GM10266 (cell line): ENCODE results near the gene MMP7.

Experiments
- DNase-seq: peaks from one replicate; pipeline ENCODE4 v3.0.0; 2012; ENCODE audit errors: extremely low spot score
- CTCF ChIP-seq: IDR thresholded peaks from 2 replicates; pipeline ENCODE4 v1.5.1; 2012; ENCODE audit warnings: mild to moderate bottlenecking, low read depth; ENCODE audit not compliant: control insufficient read depth, insufficient read depth; ENCODE audit errors: missing control alignments

MMP7 gene

GRCh38 chr11:102495161-102496042 lies 35.1 kb downstream of the MMP7 start:
- peak; percentile 42 for DNase-seq
- TF ChIP-seq CTCF = peak; percentile 52

GRCh38 chr11:102494216-102494615 lies 36.3 kb downstream of the MMP7 start:
- DNase-seq = no peak
- TF ChIP-seq CTCF = no peak

GRCh38 chr11:102493524-102493923 lies 37.0 kb downstream of the MMP7 start:
- TF ChIP-seq CTCF = no peak
- no peak for DNase-seq

GRCh38 chr11:102491969-102492368 lies 38.6 kb downstream of the MMP7 start:
- TF ChIP-seq CTCF = no peak
- no peak for DNase-seq

- no peak for DNase-seq
- TF ChIP-seq CTCF = no peak
These were observed 41.1 kb downstream of the MMP7 start for GRCh38 chr11:102489186-102490145.

GRCh38 chr11:102488208-102488607 lies 42.3 kb downstream of the MMP7 start:
- peak; percentile 21 for DNase-seq
- TF ChIP-seq CTCF = no peak
